Neural crest cell (in vitro differentiated cells): ENCODE results near the gene CEP250. TPM values are rescaled to one million over a fixed set of nuclear protein-coding genes. Genes with fewer than 3 reads are reported as not detected.

ENCODE experiments used
- DNase-seq: peaks from one replicate; pipeline ENCODE4 v3.0.0; 2021; ENCODE audit warnings: low read depth, mixed read lengths, low spot score
- H3K27ac Mint-ChIP-seq: one replicate; pipeline ENCODE4 v1.8.0; 2021; ENCODE audit warnings: mild to moderate bottlenecking, mixed read lengths; ENCODE audit not compliant: unreplicated experiment
- H3K27me3 Mint-ChIP-seq: 2 replicates; pipeline ENCODE4 v1.8.0; 2021; ENCODE audit warnings: low read depth, mild to moderate bottlenecking, mixed read lengths
- H3K36me3 Mint-ChIP-seq: 2 replicates; pipeline ENCODE4 v1.8.0; 2021; ENCODE audit warnings: low read depth, mild to moderate bottlenecking, mixed read lengths
- H3K4me1 Mint-ChIP-seq: 2 replicates; pipeline ENCODE4 v1.8.0; 2021; ENCODE audit warnings: mixed read lengths
- H3K4me3 Mint-ChIP-seq: one replicate; pipeline ENCODE4 v1.8.0; 2021; ENCODE audit warnings: mild to moderate bottlenecking, mixed read lengths
- H3K9me3 Mint-ChIP-seq: 2 replicates; pipeline ENCODE4 v1.8.0; 2021; ENCODE audit warnings: mixed read lengths
- total RNA-seq: library from RNA; stranded (reverse); gene quantifications from 2 replicates; pipeline ENCODE4 v1.2.1, GENCODE V29; 2021
- TF ChIP-seq, protein P1 (sequence below): fragments of 200-600 bp; sonication (generic); conservative IDR thresholded peaks from 2 replicates; pipeline ENCODE4 v1.5.0; 2021; ENCODE audit warnings: antibody characterized with exemption, mild to moderate bottlenecking

CEP250 gene
- total RNA-seq, 1 donor from 2014 or later: 64.5 TPM

- DNase-seq: no peak
- Mint-ChIP-seq H3K27ac (no peak overlapping the region), H3K36me3 (peaks cover 9% of the 10 kb centered on the region), H3K4me1 (peaks cover 26% of the 10 kb centered on the region), H3K4me3 (no peak overlapping the region), H3K27me3 (no peaks in the 10 kb centered on the region), H3K9me3 (no peaks in the 10 kb centered on the region)
- TF ChIP-seq, protein P1, sequence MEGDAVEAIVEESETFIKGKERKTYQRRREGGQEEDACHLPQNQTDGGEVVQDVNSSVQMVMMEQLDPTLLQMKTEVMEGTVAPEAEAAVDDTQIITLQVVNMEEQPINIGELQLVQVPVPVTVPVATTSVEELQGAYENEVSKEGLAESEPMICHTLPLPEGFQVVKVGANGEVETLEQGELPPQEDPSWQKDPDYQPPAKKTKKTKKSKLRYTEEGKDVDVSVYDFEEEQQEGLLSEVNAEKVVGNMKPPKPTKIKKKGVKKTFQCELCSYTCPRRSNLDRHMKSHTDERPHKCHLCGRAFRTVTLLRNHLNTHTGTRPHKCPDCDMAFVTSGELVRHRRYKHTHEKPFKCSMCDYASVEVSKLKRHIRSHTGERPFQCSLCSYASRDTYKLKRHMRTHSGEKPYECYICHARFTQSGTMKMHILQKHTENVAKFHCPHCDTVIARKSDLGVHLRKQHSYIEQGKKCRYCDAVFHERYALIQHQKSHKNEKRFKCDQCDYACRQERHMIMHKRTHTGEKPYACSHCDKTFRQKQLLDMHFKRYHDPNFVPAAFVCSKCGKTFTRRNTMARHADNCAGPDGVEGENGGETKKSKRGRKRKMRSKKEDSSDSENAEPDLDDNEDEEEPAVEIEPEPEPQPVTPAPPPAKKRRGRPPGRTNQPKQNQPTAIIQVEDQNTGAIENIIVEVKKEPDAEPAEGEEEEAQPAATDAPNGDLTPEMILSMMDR: no peak
Measured at GRCh38 chr20:35466856-35467255, 11.5 kb downstream of the CEP250 start.

DNA sequence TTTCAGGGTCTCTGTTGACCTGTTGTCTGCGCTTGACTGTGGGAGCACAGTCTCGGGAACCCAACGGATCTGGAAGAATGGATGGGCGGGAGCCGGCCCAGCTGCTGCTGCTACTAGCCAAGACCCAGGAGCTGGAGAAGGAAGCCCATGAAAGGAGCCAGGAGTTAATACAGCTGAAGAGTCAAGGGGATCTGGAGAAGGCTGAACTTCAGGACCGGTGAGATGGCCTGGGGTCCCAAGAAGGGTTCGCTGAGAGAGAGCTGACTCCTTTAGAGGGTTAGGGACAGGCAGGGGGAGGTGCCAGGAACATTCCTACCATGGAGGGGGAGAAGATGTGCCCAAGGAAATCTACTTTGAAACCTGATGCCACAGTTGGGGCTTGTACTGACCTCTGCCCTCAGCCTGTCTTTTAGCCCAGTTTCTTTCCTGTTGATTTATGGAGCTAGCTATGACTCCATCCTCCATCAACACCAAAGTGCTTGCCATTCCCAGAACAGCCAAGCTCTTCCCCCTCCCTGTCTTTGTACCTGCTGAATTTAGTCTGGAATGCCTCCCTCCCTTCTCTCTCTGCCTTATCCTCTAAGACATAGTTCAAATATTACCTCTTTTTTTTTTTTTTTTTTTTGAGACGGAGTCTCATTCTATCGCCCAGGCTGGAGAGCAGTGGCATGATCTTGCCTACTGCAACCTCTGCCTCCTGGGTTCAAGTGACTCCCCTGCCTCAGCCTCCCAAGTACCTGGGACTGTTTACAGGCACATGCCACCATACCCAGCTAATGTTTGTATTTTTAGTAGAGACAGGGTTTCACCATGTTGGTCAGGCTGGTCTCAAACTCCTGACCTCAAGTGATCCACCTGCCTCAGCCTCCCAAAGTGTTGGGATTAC is 12.2 kb downstream of the CEP250 start:
- no peaks in the 10 kb centered on the region for H3K9me3 Mint-ChIP-seq
- TF ChIP-seq, protein P1: no peak
- H3K27me3 Mint-ChIP-seq: no peaks in the 10 kb centered on the region

DNA sequence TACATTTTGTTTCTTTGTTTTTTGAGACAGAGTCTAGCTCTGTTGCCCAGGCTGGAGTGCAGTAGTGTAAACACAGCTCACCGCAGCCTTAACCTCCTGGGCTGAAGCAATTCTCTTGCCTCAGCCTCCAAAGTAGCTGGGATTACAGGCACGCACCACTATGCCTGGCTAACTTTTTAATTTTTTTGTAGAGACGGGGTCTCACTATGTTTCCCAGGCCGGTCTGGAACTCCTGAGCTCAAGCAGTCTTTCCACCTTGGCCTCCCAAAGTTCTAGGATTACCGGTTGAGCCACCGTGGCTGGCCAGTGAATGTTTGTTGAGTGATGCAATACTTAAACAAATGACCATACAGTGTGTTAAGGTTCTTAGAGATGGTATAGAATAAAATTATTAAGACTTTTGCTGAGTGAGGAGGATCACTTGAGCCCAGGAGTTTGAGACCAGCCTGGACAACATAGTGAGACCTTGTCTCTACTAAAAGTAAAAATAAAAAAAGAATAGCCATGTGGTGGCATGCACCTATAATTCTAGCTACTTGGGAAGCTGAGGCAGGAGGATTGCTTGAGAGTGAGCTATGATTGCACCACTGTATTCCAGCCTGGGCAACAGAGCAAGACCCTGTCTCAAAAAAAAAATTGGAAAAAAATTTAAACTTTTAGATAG is 13.4 kb downstream of the CEP250 start:
- Mint-ChIP-seq H3K9me3 (no peaks in the 10 kb centered on the region), H3K4me3 (no peak overlapping the region), H3K36me3 (peaks cover 5% of the 10 kb centered on the region), H3K4me1 (peaks cover 22% of the 10 kb centered on the region), H3K27me3 (no peaks in the 10 kb centered on the region), H3K27ac (no peak overlapping the region)
- TF ChIP-seq, protein P1: no peak
- no peak for DNase-seq

More for the DNA sequence above, 12.2 kb downstream of the CEP250 start:
- Mint-ChIP-seq H3K4me1 (peaks cover 26% of the 10 kb centered on the region), H3K4me3 (no peak overlapping the region), H3K36me3 (peaks cover 8% of the 10 kb centered on the region), H3K27ac (no peak overlapping the region)
- DNase-seq: no peak

GRCh38 chr20:35472209-35472608 is 16.8 kb downstream of the CEP250 start:
- H3K4me3 Mint-ChIP-seq: no peak overlapping the region
- peaks cover 2% of the 10 kb centered on the region for H3K36me3 Mint-ChIP-seq
- TF ChIP-seq, protein P1: no peak
- H3K4me1 Mint-ChIP-seq: peaks cover 11% of the 10 kb centered on the region
- no peak for DNase-seq
- H3K9me3 Mint-ChIP-seq: no peaks in the 10 kb centered on the region
- H3K27me3 Mint-ChIP-seq: no peaks in the 10 kb centered on the region
- no peak overlapping the region for H3K27ac Mint-ChIP-seq

- Mint-ChIP-seq H3K4me1 (peaks cover 3% of the 10 kb centered on the region), H3K9me3 (no peaks in the 10 kb centered on the region), H3K27me3 (no peaks in the 10 kb centered on the region), H3K36me3 (peaks cover 5% of the 10 kb centered on the region), H3K27ac (no peak overlapping the region), H3K4me3 (no peak overlapping the region)
- DNase-seq: no peak
- TF ChIP-seq, protein P1: no peak
Measured at GRCh38 chr20:35473684-35474083, 18.3 kb downstream of the CEP250 start.
